Tibial artery (tissue), 4 donors: ENCODE data around the gene CMAS.

Experiments
- DNase-seq, 2 donors: peaks; one replicate each; pipeline ENCODE4 v3.0.0-alpha.2; 2019
- H3K27ac ChIP-seq, 2 donors: fragments of 200-600 bp; sonication (generic) in 1 of 2; 1 replicate in 1 of 2; 2 replicates in 1 of 2; pipeline ENCODE4 v1.5.1; 2018 to 2019; ENCODE audit warnings: mild to moderate bottlenecking in 1 of 2
- H3K27me3 ChIP-seq, 2 donors: fragments of 200-600 bp; sonication (generic) in 1 of 2; one replicate each; pipeline versions ENCODE4 v1.5.1 to v1.6.0; 2016 to 2019
- H3K36me3 ChIP-seq, 3 donors: fragments of 200-600 bp; sonication (generic) in 2 of 3; one replicate each; pipeline ENCODE4 v1.5.1; 2016 to 2019; ENCODE audit warnings: mild to moderate bottlenecking in 2 of 3
- H3K4me1 ChIP-seq, 4 donors: fragments of 200-600 bp; sonication (generic) in 2 of 4; 1 replicate in 3 of 4; 2 replicates in 1 of 4; pipeline ENCODE4 v1.5.1; 2016 to 2019
- H3K4me3 ChIP-seq, 2 donors: fragments of 200-600 bp; sonication (generic) in 1 of 2; 1 replicate in 1 of 2; 2 replicates in 1 of 2; pipeline ENCODE4 v1.5.1; 2018 to 2019; ENCODE audit warnings: mild to moderate bottlenecking in 2 of 2
- H3K9me3 ChIP-seq, 3 donors: fragments of 200-600 bp; sonication (generic) in 1 of 3; one replicate each; pipeline ENCODE4 v1.5.1; 2016 to 2019
- intact Hi-C: fragments of 100-400 bp; cut with DNase I; formaldehyde crosslinking; loops from one replicate; pipeline ENCODE4 v1.15.0; 2023; ENCODE audit warnings: low total_unique reads
- TF ChIP-seq, protein P1 (sequence below), 2 experiments: fragments of 200-600 bp in 1 of 2; fragments of 450-650 bp in 1 of 2; IDR thresholded peaks; one replicate each; pipeline ENCODE4 v1.5.1; 2017 to 2019; ENCODE audit warnings: antibody characterized with exemption in 2 of 2, mild to moderate bottlenecking in 1 of 2, moderate library complexity in 1 of 2

CMAS gene

DNA sequence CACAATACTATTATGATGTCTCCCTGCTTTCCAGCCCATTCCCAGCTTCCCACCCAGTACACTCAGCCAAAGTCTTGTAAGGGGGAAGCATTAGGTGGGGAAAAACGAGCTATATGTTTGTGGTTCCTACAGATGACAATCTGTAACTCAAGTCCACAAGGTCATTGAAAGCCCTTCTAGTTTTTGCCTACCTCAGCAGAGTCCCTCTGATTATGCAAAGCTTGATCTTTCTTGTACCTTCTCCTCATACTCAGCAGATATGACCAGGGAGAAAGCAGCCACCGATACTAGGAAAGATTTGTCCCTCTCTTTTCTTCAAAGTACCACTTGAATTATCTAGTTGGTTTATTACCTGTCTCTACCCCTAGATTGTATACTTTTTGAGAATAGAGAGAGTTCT is 10.6 kb downstream of the CMAS start:
- intact Hi-C loops: no loop called here

DNA sequence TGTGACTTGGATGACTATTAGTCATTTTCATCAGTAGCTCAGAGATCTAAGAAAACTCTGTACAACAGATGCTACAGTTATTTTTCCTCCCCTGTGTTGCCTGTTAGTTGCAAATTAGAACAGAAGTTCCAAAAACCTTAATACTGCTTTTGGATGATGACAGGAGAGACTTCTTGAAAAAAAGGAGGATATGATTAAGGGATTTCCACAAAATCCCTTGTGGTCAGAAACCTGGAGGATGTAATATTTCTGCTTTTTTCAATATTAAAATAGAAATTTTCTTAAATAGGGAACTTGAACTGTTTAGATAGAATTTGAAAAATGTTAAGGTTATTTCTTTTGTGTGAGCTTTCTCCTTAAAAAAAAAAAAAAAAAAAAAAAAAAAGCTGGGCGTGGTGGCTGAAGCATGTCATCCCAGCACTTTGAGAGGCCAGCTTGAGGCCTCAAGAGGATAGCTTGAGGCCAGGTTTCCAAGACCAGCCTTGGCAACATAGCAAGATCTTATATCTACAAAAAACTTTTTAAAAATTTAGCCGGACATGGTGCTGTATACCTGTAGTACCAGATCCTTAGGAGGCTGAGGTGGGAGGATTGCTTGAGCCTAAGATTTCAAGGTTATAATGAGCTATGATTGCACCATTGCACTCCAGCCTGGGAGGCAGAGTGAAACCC is 14.1 kb downstream of the CMAS start:
- intact Hi-C loops: no loop called here
- Histone ChIP-seq H3K9me3 (no peaks in the 10 kb centered on the region), H3K4me1 (no peaks in the 10 kb centered on the region), H3K27me3 (no peaks in the 10 kb centered on the region), H3K36me3 (peaks cover 56 to 80% (median 74%) of the 10 kb centered on the region in 3 donors), H3K27ac (no peak overlapping the region), H3K4me3 (no peak overlapping the region)
- DNase-seq: no peak
- TF ChIP-seq, protein P1, sequence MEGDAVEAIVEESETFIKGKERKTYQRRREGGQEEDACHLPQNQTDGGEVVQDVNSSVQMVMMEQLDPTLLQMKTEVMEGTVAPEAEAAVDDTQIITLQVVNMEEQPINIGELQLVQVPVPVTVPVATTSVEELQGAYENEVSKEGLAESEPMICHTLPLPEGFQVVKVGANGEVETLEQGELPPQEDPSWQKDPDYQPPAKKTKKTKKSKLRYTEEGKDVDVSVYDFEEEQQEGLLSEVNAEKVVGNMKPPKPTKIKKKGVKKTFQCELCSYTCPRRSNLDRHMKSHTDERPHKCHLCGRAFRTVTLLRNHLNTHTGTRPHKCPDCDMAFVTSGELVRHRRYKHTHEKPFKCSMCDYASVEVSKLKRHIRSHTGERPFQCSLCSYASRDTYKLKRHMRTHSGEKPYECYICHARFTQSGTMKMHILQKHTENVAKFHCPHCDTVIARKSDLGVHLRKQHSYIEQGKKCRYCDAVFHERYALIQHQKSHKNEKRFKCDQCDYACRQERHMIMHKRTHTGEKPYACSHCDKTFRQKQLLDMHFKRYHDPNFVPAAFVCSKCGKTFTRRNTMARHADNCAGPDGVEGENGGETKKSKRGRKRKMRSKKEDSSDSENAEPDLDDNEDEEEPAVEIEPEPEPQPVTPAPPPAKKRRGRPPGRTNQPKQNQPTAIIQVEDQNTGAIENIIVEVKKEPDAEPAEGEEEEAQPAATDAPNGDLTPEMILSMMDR (IDR thresholded peaks at IDR 0.05): no peak

More for the DNA sequence above, 10.6 kb downstream of the CMAS start:
- TF ChIP-seq, protein P1 (IDR thresholded peaks at IDR 0.05): no peak
- Histone ChIP-seq H3K27ac (no peak overlapping the region), H3K4me3 (no peak overlapping the region), H3K36me3 (peaks cover 37 to 54% (median 45%) of the 10 kb centered on the region in 3 donors), H3K9me3 (no peaks in the 10 kb centered on the region), H3K27me3 (no peaks in the 10 kb centered on the region), H3K4me1 (no peaks in the 10 kb centered on the region)
- no peak for DNase-seq

- Histone ChIP-seq H3K27ac (no peak overlapping the region), H3K36me3 (peaks cover 47 to 64% (median 48%) of the 10 kb centered on the region in 3 donors), H3K4me1 (no peaks in the 10 kb centered on the region), H3K4me3 (no peak overlapping the region), H3K9me3 (no peaks in the 10 kb centered on the region), H3K27me3 (no peaks in the 10 kb centered on the region)
- TF ChIP-seq, protein P1 (IDR thresholded peaks at IDR 0.05): no peak
- DNase-seq: no peak
- intact Hi-C loops: no loop called here
Observed at GRCh38 chr12:22064968-22065367, 18.9 kb downstream of the CMAS start.

GRCh38 chr12:22066310-22066709 is 20.3 kb downstream of the CMAS start:
- Histone ChIP-seq H3K4me3 (no peak overlapping the region), H3K36me3 (peaks cover 35 to 60% (median 47%) of the 10 kb centered on the region in 3 donors), H3K27me3 (no peaks in the 10 kb centered on the region), H3K4me1 (no peaks in the 10 kb centered on the region), H3K9me3 (no peaks in the 10 kb centered on the region), H3K27ac (no peak overlapping the region)
- intact Hi-C loops: no loop called here
- TF ChIP-seq, protein P1 (IDR thresholded peaks at IDR 0.05): no peak
- DNase-seq: no peak

DNA sequence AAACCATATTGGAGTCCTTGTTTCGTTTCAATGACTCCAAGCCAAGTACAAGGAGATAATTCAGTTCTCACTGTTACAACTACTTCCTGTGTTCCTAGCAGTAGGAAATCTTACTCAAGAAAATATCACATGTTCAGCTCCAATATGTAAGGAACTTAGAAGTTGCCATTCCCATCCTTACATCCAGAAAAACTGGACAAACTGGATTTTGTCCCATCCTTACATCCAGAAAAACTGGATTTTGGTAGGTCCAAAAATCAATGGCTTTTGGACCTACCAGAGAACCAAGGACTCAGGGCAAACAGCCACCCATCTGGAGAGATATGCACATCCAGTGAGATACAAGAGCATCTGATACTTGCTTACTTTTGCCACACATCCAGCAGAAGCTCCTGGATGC is 23.8 kb downstream of the CMAS start:
- no peaks in the 10 kb centered on the region for H3K4me1 ChIP-seq
- peaks cover 15 to 30% (median 24%) of the 10 kb centered on the region in 3 donors for H3K36me3 ChIP-seq
- intact Hi-C loops: no loop called here
- no peaks in the 10 kb centered on the region for H3K27me3 ChIP-seq
- no peaks in the 10 kb centered on the region for H3K9me3 ChIP-seq
- no peak overlapping the region for H3K27ac ChIP-seq
- TF ChIP-seq, protein P1 (IDR thresholded peaks at IDR 0.05): no peak
- DNase-seq: no peak
- H3K4me3 ChIP-seq: no peak overlapping the region
